Neural progenitor cell (in vitro differentiated cells): ENCODE results near the gene MYOG. TPM values are rescaled to one million over a fixed set of nuclear protein-coding genes. Genes with fewer than 3 reads are reported as not detected.

Source experiments
- DNase-seq: peaks from one replicate; pipeline ENCODE4 v3.0.0-alpha.2; 2016; ENCODE audit warnings: low spot score
- H2AFZ ChIP-seq: fragments of 200-600 bp; sonication (generic); replicated peaks from 2 replicates; pipeline ENCODE4 v1.6.1; 2016; ENCODE audit warnings: antibody characterized with exemption
- H3F3A ChIP-seq: fragments of 200-600 bp; sonication (generic); 2 replicates; pipeline ENCODE4 v1.6.1; 2016; ENCODE audit warnings: antibody characterized with exemption, low read depth
- H3K27ac ChIP-seq: fragments of 200-600 bp; sonication (generic); 2 replicates; pipeline ENCODE4 v1.5.1; 2016; ENCODE audit warnings: mild to moderate bottlenecking
- H3K27me3 ChIP-seq: fragments of 200-600 bp; sonication (generic); 2 replicates; pipeline ENCODE4 v1.6.1; 2016; ENCODE audit warnings: mild to moderate bottlenecking, moderate library complexity
- H3K36me3 ChIP-seq: fragments of 200-600 bp; sonication (generic); 2 replicates; pipeline ENCODE4 v1.5.1; 2016
- H3K4me1 ChIP-seq: fragments of 200-600 bp; sonication (generic); 2 replicates; pipeline ENCODE4 v1.6.1; 2016; ENCODE audit warnings: mixed run types
- H3K4me2 ChIP-seq: fragments of 200-600 bp; sonication (generic); 2 replicates; pipeline ENCODE4 v1.6.1; 2016
- H3K4me3 ChIP-seq: fragments of 200-600 bp; sonication (generic); 2 replicates; pipeline ENCODE4 v1.5.1; 2016
- H3K79me2 ChIP-seq: fragments of 200-600 bp; sonication (generic); 2 replicates; pipeline ENCODE4 v1.6.1; 2016; ENCODE audit warnings: low read depth
- H3K9ac ChIP-seq: fragments of 200-600 bp; sonication (generic); 2 replicates; pipeline ENCODE4 v1.6.1; 2016
- H3K9me3 ChIP-seq: fragments of 200-600 bp; sonication (generic); 2 replicates; pipeline ENCODE4 v1.5.1; 2016; ENCODE audit warnings: low read depth
- H4K20me1 ChIP-seq: fragments of 200-600 bp; sonication (generic); 2 replicates; pipeline ENCODE4 v1.6.1; 2016; ENCODE audit warnings: low read depth
- H3K27ac Mint-ChIP-seq: 3 replicates; pipeline ENCODE4 v1.8.0; 2021; ENCODE audit warnings: mixed read lengths
- H3K27me3 Mint-ChIP-seq: 2 replicates; pipeline ENCODE4 v1.8.0; 2022; ENCODE audit warnings: low read depth, mild to moderate bottlenecking, inconsistent platforms, moderate library complexity, mixed read lengths; ENCODE audit not compliant: insufficient read depth
- H3K36me3 Mint-ChIP-seq: 3 replicates; pipeline ENCODE4 v1.8.0; 2021; ENCODE audit warnings: mixed read lengths
- H3K4me1 Mint-ChIP-seq: 3 replicates; pipeline ENCODE4 v1.8.0; 2021; ENCODE audit warnings: mixed read lengths
- H3K4me3 Mint-ChIP-seq: 3 replicates; pipeline ENCODE4 v1.8.0; 2021; ENCODE audit warnings: mild to moderate bottlenecking, moderate library complexity, mixed read lengths
- H3K9me3 Mint-ChIP-seq: 3 replicates; pipeline ENCODE4 v1.8.0; 2020; ENCODE audit warnings: mixed read lengths
- EZH2 ChIP-seq: fragments of 200-600 bp; sonication (generic); IDR thresholded peaks from 2 replicates; pipeline ENCODE4 v1.6.1; 2017; ENCODE audit warnings: antibody characterized with exemption, mild to moderate bottlenecking, moderate library complexity
- EZH2phosphoT487 ChIP-seq: fragments of 200-600 bp; sonication (generic); IDR thresholded peaks from 2 replicates; pipeline ENCODE4 v1.6.1; 2017; ENCODE audit warnings: antibody characterized with exemption
- total RNA-seq: library from RNA; depleted of rRNA; stranded (reverse); fragments of >200 nt; gene quantifications from 2 replicates; pipeline ENCODE4 v1.2.3, GENCODE V29; 2015; ENCODE audit warnings: low replicate concordance
- TF ChIP-seq, protein P1 (sequence below): fragments of 200-600 bp; sonication (generic); IDR thresholded peaks from 2 replicates; pipeline ENCODE4 v1.5.1; 2017; ENCODE audit warnings: antibody characterized with exemption, mild to moderate bottlenecking

The MYOG gene
- total RNA-seq, 1 donor from 2014 or later: not detected

DNA sequence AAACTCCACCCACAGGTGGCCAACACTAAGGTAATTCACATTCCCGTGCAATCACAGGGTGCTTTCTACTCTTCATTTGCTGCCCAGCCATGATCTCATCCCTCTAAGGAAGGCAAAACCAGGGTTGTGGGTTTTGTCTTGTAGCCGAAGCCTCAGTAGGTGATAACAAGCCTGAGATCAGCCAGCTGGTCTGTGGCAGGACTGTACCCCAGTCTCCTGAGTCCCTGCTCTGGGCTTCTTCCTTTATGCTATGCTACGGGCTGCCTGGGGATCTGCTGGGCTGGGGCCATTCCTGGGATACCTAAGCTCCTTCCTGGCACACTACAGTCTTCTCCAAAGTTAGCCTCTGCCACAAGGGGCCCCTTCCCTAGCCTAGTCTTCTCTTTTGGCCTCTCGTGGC is 49.7 kb downstream of the MYOG start:
- no peak overlapping the region for H3K27ac ChIP-seq
- no peak overlapping the region for H3K27ac Mint-ChIP-seq
- H3K9me3 Mint-ChIP-seq: no peaks in the 10 kb centered on the region

DNA sequence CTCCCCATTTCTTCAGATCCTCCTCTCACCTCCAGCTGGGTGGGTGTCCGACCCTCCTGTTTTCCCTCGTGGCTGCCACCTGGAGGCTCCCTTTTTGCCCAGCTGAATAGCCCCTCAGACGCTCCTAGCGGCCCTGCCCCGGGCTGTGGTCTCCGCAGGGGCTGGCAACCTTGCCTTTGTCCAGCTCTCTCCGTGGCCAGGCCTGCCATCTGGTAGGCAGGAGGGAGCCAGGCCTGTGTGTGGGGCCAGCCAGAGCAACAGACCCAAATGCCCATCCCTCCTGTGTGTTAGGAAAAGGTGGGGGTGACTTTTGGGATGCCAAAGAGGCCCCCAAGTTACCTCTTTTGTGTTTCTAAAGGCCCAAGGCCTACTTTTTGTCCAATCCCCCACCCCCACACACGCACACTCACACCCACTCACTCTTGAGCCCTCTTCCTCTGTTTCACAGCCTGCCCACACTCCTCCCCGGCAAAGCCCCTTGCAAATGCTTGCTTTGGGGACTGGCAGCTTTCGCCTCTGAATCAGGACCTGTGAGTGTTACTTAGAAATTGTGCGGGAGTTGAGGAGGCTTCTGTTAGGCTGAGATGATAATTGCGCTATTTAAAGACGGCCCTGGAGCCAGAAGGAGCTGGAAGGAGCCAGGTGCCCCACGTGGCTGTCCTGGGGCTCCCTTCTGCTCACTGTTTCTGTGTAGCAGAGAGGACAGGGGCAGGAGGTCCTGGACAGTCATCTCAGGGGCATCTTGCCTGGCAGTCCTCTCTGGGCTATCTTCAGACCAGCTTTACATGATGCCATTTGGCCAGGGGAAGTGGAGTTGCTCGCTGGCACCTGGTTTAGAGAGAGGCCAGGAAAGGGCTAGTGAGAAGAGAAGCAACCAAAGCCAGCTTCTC is 50.5 kb downstream of the MYOG start:
- H3F3A ChIP-seq: no peaks in the 10 kb centered on the region
- peaks cover 1% of the 10 kb centered on the region for H3K36me3 Mint-ChIP-seq
- no peaks in the 10 kb centered on the region for H3K79me2 ChIP-seq
- H3K27me3 ChIP-seq: no peaks in the 10 kb centered on the region
- H2AFZ ChIP-seq: no peak overlapping the region
- no peaks in the 10 kb centered on the region for H3K9me3 ChIP-seq
- no peaks in the 10 kb centered on the region for H3K36me3 ChIP-seq
- no peaks in the 10 kb centered on the region for H3K4me1 ChIP-seq
- peaks cover 3% of the 10 kb centered on the region for H3K27me3 Mint-ChIP-seq
- H3K27ac ChIP-seq: no peak overlapping the region
- peak overlapping the region; percentile 66 for H3K27ac Mint-ChIP-seq
- DNase-seq: no peak
- no peaks in the 10 kb centered on the region for H4K20me1 ChIP-seq
- H3K4me1 Mint-ChIP-seq: peaks cover 22% of the 10 kb centered on the region
- H3K4me3 Mint-ChIP-seq: no peak overlapping the region
- H3K4me2 ChIP-seq: no peak overlapping the region
- TF ChIP-seq, protein P1, sequence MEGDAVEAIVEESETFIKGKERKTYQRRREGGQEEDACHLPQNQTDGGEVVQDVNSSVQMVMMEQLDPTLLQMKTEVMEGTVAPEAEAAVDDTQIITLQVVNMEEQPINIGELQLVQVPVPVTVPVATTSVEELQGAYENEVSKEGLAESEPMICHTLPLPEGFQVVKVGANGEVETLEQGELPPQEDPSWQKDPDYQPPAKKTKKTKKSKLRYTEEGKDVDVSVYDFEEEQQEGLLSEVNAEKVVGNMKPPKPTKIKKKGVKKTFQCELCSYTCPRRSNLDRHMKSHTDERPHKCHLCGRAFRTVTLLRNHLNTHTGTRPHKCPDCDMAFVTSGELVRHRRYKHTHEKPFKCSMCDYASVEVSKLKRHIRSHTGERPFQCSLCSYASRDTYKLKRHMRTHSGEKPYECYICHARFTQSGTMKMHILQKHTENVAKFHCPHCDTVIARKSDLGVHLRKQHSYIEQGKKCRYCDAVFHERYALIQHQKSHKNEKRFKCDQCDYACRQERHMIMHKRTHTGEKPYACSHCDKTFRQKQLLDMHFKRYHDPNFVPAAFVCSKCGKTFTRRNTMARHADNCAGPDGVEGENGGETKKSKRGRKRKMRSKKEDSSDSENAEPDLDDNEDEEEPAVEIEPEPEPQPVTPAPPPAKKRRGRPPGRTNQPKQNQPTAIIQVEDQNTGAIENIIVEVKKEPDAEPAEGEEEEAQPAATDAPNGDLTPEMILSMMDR: no peak
- no peak for TF ChIP-seq EZH2
- no peak for TF ChIP-seq EZH2phosphoT487
- H3K9me3 Mint-ChIP-seq: no peaks in the 10 kb centered on the region
- H3K4me3 ChIP-seq: no peak overlapping the region
- H3K9ac ChIP-seq: no peak overlapping the region

More for the DNA sequence above, 49.7 kb downstream of the MYOG start:
- DNase-seq: no peak
- H3K4me1 ChIP-seq: no peaks in the 10 kb centered on the region
- no peaks in the 10 kb centered on the region for H3K27me3 ChIP-seq
- no peaks in the 10 kb centered on the region for H3K9me3 ChIP-seq
- no peak overlapping the region for H3K9ac ChIP-seq
- H3K4me2 ChIP-seq: no peak overlapping the region
- H4K20me1 ChIP-seq: no peaks in the 10 kb centered on the region
- Mint-ChIP-seq H3K36me3 (peaks cover 1% of the 10 kb centered on the region), H3K4me1 (peaks cover 25% of the 10 kb centered on the region), H3K4me3 (no peak overlapping the region), H3K27me3 (peaks cover 4% of the 10 kb centered on the region)
- no peak overlapping the region for H3K4me3 ChIP-seq
- no peaks in the 10 kb centered on the region for H3K79me2 ChIP-seq
- no peak for TF ChIP-seq EZH2phosphoT487
- no peak for TF ChIP-seq EZH2
- TF ChIP-seq, protein P1: no peak
- no peaks in the 10 kb centered on the region for H3F3A ChIP-seq
- H3K36me3 ChIP-seq: no peaks in the 10 kb centered on the region
- H2AFZ ChIP-seq: no peak overlapping the region

DNA sequence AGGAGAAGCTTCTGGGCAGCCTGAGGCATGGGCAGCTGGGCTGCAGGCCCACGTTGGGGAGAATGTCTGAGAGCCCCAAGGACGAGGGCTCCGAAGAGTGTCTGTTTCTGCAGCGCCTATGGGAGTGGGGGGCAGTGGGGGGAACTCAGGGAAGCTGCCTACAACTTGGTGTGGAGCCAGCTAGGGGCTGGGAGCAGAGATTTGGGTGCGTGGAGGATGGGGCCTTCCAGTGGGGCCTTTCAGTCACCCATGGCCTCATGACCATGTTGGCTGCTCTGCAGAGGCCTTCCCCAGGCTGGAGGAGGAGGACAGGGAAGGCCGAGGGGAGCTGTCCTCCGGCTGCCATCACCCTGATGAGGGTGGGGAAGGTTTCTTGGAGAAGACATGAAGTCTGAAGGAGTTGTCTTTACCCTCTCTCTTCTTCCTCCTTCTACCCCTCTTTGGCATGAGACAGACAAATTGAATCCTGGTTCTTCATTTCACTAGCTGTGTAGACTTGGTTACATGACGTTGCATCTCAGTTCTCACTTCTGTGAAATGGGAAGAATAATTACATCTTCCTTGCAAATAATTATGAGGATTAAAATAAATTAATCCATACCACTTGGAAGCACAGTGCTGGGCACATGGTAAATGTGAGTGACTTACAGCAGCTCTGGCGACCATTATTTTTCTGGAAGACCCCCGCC is 51.2 kb downstream of the MYOG start:
- H3K4me3 Mint-ChIP-seq: no peak overlapping the region
- peaks cover 21% of the 10 kb centered on the region for H3K4me1 Mint-ChIP-seq

More for the DNA sequence above, 51.2 kb downstream of the MYOG start:
- no peak for DNase-seq
- Histone ChIP-seq H4K20me1 (no peaks in the 10 kb centered on the region), H3K4me1 (no peaks in the 10 kb centered on the region), H3F3A (no peaks in the 10 kb centered on the region), H3K27me3 (no peaks in the 10 kb centered on the region), H3K27ac (no peak overlapping the region), H3K9ac (no peak overlapping the region), H3K36me3 (no peaks in the 10 kb centered on the region), H2AFZ (no peak overlapping the region), H3K79me2 (no peaks in the 10 kb centered on the region), H3K4me2 (no peak overlapping the region), H3K9me3 (no peaks in the 10 kb centered on the region), H3K4me3 (no peak overlapping the region)
- peaks cover 3% of the 10 kb centered on the region for H3K27me3 Mint-ChIP-seq
- no peak for TF ChIP-seq EZH2
- no peak for TF ChIP-seq EZH2phosphoT487
- TF ChIP-seq, protein P1: no peak
- no peak overlapping the region for H3K27ac Mint-ChIP-seq
- no peaks in the 10 kb centered on the region for H3K9me3 Mint-ChIP-seq
- peaks cover 1% of the 10 kb centered on the region for H3K36me3 Mint-ChIP-seq
